Activated CD8-positive, alpha-beta T cell treated with anti-CD3 and anti-CD28 coated beads, Interleukin-2, amount 10 ng/mL, durations not matched to agents 7 days and 5 days (primary cell): Measurements from ENCODE around the gene PEX11G. TPM values are rescaled to one million over a fixed set of nuclear protein-coding genes. Genes with fewer than 3 reads are reported as not detected.
"Not testable (repeated sequence)": the region's sequence is repeated elsewhere in the genome, so short reads cannot be mapped to it uniquely, and the experiment has no call there.

Experiments
- ATAC-seq: fragments of 150-1000 bp; cut with Tn5 transposase; one replicate; pipeline ENCODE4 v1.10.0; 2021; ENCODE audit warnings: moderate library complexity
- CTCF ChIA-PET: fragments of 350-600 bp; sonication (Branson Sonifier 250); formaldehyde crosslinking; loops from one replicate; lab custom pipeline; 2021; ENCODE audit warnings: antibody characterized with exemption; lab: Charles Lee
- POLR2A ChIA-PET: fragments of 350-600 bp; sonication (Branson Sonifier 250); formaldehyde crosslinking; loops from one replicate; lab custom pipeline; 2021; ENCODE audit warnings: antibody characterized with exemption; lab: Charles Lee
- DNase-seq: peaks from one replicate; pipeline ENCODE4 v3.0.0-alpha.2; 2020
- H3K27ac Mint-ChIP-seq: one replicate; pipeline ENCODE4 v1.8.0; 2021; ENCODE audit warnings: mild to moderate bottlenecking, mixed read lengths
- H3K27me3 Mint-ChIP-seq: one replicate; pipeline ENCODE4 v1.8.0; 2021; ENCODE audit warnings: low read depth, mixed read lengths
- H3K36me3 Mint-ChIP-seq: one replicate; pipeline ENCODE4 v1.8.0; 2021; ENCODE audit warnings: low read depth, mixed read lengths
- H3K4me1 Mint-ChIP-seq: one replicate; pipeline ENCODE4 v1.8.0; 2021; ENCODE audit warnings: low read depth, mixed read lengths
- H3K4me3 Mint-ChIP-seq: one replicate; pipeline ENCODE4 v1.8.0; 2021; ENCODE audit warnings: mild to moderate bottlenecking, mixed read lengths
- H3K9me3 Mint-ChIP-seq: one replicate; pipeline ENCODE4 v1.8.0; 2022; ENCODE audit warnings: mixed read lengths; ENCODE audit not compliant: insufficient read depth
- total RNA-seq, 2 experiments: library from RNA; stranded (reverse); gene quantifications; one replicate each; pipeline ENCODE4 v1.2.3, GENCODE V29; 2021

Gene PEX11G
- total RNA-seq, 2 experiments from 2014 or later: 0.99 to 1.5 TPM

DNA sequence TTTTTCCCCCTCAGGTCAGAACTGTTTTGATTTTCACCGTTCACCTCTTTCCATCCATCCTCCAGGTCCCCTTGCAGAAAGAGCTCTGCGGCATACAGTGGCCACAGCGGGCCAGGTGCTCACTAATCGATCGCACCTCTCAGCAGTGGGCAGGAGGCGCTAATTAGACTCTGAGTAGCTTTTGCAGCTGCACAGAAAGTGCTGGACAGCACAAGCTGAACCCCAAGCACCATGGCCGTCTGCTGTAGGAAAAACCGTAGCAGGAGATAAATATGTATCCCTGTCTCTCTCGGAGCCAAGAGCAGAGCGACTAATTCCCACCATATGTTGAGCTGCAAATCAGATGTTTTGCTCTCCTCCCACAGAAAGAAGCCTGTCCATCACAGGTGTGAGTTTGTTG, 54.4 kb downstream of the PEX11G start:
- no peak for ATAC-seq

DNA sequence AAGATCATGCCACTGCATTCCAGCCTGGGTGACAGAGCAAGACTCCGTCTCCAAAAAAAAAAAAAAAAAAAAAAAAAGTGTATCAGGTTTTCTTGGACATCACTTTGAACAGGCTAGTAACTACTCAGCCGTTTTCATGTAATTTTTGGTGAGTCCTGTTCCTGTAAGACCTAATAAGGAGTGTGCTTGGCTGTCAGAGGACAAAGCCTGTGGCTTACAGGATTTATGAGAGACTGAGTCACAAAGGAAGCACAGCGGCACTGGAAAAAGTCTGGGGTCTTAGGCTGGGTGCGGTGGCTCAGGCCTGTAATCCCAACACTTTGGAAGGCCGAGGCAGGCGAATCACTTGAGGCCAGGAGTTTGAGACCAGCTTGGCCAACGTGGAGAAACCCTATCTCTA, 55.4 kb downstream of the PEX11G start:
- H3K4me1 Mint-ChIP-seq, ATAC-seq, H3K27me3 Mint-ChIP-seq, H3K4me3 Mint-ChIP-seq, POLR2A ChIA-PET, H3K27ac Mint-ChIP-seq, H3K36me3 Mint-ChIP-seq, DNase-seq, CTCF ChIA-PET, H3K9me3 Mint-ChIP-seq: not testable (repeated sequence)

More for the DNA sequence above, 54.4 kb downstream of the PEX11G start:
- Mint-ChIP-seq H3K27me3 (no peaks in the 10 kb centered on the region), H3K4me1 (no peaks in the 10 kb centered on the region), H3K4me3 (no peak overlapping the region), H3K9me3 (no peaks in the 10 kb centered on the region), H3K36me3 (peaks cover 5% of the 10 kb centered on the region), H3K27ac (no peak overlapping the region)
- CTCF ChIA-PET: no interaction called here
- POLR2A ChIA-PET: interaction anchor here (0.5 kb wide), 1 partner anchor 108 kb away, joined by 3 read pairs; no protein-coding TSS in a partner anchor
- DNase-seq: no peak

GRCh38 chr19:7429638-7430282, 59.1 kb downstream of the PEX11G start:
- Mint-ChIP-seq H3K4me1 (peaks cover 13% of the 10 kb centered on the region), H3K9me3 (no peaks in the 10 kb centered on the region), H3K27ac (no peak overlapping the region), H3K36me3 (no peaks in the 10 kb centered on the region), H3K4me3 (no peak overlapping the region), H3K27me3 (no peaks in the 10 kb centered on the region)
- no peak for ATAC-seq
- ChIA-PET POLR2A (no interaction called here), CTCF (no interaction called here)
- DNase-seq: no peak

DNA sequence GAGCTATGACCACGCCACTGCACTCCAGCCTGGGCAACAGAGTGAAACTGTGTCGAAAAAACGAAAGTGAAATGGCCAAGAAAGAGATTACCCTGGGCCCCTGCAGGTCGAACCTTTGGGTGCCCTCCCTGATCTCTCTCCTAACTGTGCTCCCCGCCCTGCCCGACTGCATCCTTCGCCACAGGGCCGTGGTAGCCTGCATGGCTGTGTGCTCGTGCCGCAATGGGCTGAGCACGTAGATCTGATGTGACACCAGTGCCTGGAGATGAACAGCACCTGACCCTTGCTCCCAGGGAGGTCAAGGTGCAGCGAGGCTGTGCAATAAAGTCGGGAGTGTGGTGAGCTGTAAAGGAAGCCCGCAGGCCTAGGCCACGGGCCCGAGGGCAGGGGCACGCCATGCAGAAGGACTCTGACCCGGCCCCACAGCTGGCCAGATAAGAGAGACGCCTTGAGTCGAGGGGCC, 60.2 kb downstream of the PEX11G start:
- Mint-ChIP-seq H3K9me3 (no peaks in the 10 kb centered on the region), H3K4me1 (peaks cover 13% of the 10 kb centered on the region), H3K36me3 (peaks cover under 1% of the 10 kb centered on the region), H3K27ac (no peak overlapping the region), H3K4me3 (no peak overlapping the region), H3K27me3 (no peaks in the 10 kb centered on the region)
- DNase-seq: no peak
- no peak for ATAC-seq
- ChIA-PET POLR2A (no interaction called here), CTCF (no interaction called here)

GRCh38 chr19:7427944-7428343, 60.9 kb downstream of the PEX11G start:
- H3K27me3 Mint-ChIP-seq: no peaks in the 10 kb centered on the region
- ATAC-seq (no peak), DNase-seq (no peak)
- H3K9me3 Mint-ChIP-seq: no peaks in the 10 kb centered on the region
- H3K4me3 Mint-ChIP-seq: no peak overlapping the region
- H3K4me1 Mint-ChIP-seq: peaks cover 13% of the 10 kb centered on the region
- ChIA-PET POLR2A (no interaction called here), CTCF (no interaction called here)
- peaks cover 5% of the 10 kb centered on the region for H3K36me3 Mint-ChIP-seq
- no peak overlapping the region for H3K27ac Mint-ChIP-seq

DNA sequence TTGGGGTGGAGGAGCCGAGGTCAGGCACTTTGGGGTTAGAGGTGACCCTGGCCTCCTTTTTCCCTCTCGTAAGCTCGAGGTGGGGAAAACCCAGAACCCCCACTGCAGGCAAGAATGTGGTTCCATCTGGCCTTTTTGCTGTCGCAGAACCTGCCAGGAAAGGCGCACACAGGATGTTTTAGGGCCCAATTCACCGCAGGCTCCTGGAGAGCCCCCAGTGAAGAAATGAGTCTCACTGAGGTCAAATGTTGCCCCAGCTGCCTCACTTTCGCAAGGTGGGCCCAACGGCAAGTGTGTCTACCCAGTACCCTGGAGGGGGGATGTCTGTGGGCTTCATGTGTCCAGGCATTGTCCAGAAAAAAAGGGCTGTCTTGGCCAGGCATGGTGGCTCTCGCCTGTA, 61.8 kb downstream of the PEX11G start:
- H3K27me3 Mint-ChIP-seq: no peaks in the 10 kb centered on the region
- no peak for ATAC-seq
- peaks cover 13% of the 10 kb centered on the region for H3K4me1 Mint-ChIP-seq
- H3K9me3 Mint-ChIP-seq: no peaks in the 10 kb centered on the region
- no peak overlapping the region for H3K27ac Mint-ChIP-seq
- H3K36me3 Mint-ChIP-seq: peaks cover 8% of the 10 kb centered on the region
- ChIA-PET POLR2A (no interaction called here), CTCF (no interaction called here)
- no peak overlapping the region for H3K4me3 Mint-ChIP-seq
- DNase-seq: peak; percentile 23

Other genes with a start within 250 kb of the PEX11G start
- 1 to 10 TPM in 1 of 2 experiments, under 1 TPM in 1; 0.42 to 1.1 TPM for gene INSR, start 194.6 kb downstream of the PEX11G start, total RNA-seq
- 10 to 100 TPM; 34.0 to 40.5 TPM for gene ARHGEF18, start 140.1 kb downstream of the PEX11G start, total RNA-seq
- 1 to 10 TPM; 5.8 to 7.9 TPM for gene ZNF358, start 27.1 kb upstream of the PEX11G start, total RNA-seq
- 10 to 100 TPM; 16.2 to 17.7 TPM for gene MCOLN1, start 33.6 kb upstream of the PEX11G start, total RNA-seq
- 100 to 1,000 TPM; 166 to 173 TPM for gene PNPLA6, start 46.7 kb upstream of the PEX11G start, total RNA-seq
- under 1 TPM; 0.34 to 0.42 TPM for gene CAMSAP3, start 106.8 kb upstream of the PEX11G start, total RNA-seq
- 10 to 100 TPM; 44.8 to 46.9 TPM for gene XAB2, start 140.5 kb upstream of the PEX11G start, total RNA-seq
- gene PET100, start 140.8 kb upstream of the PEX11G start, total RNA-seq: 100 to 1,000 TPM; 125 to 136 TPM
- gene PCP2, start 144.7 kb upstream of the PEX11G start, total RNA-seq: 1 to 10 TPM in 1 of 2 experiments, under 1 TPM in 1; 0.63 to 1.0 TPM
- gene STXBP2, start 148.1 kb upstream of the PEX11G start, total RNA-seq: 100 to 1,000 TPM; 162 to 168 TPM
- gene RETN, start 180.0 kb upstream of the PEX11G start, total RNA-seq: 1 to 10 TPM; 2.2 to 3.0 TPM
- gene MCEMP1, start 188.1 kb upstream of the PEX11G start, total RNA-seq: not detected
- 10 to 100 TPM; 92.8 to 95.1 TPM for gene TRAPPC5, start 191.8 kb upstream of the PEX11G start, total RNA-seq
- under 1 TPM; 0.29 to 0.31 TPM for gene FCER2, start 213.1 kb upstream of the PEX11G start, total RNA-seq
- not detected for gene CLEC4G, start 243.1 kb upstream of the PEX11G start, total RNA-seq